ENCODE measurements around the gene AGMAT. TPM values are rescaled to one million over a fixed set of nuclear protein-coding genes. Genes with fewer than 3 reads are reported as not detected.
A peak's percentile ranks its signal among the peaks of the same experiment; 100 is the strongest.

The AGMAT gene
- total RNA-seq, 2 donors from 2014 or later: 0.96 to 1.9 TPM

GRCh38 chr1:15626269-15626950 is 41.6 kb upstream of the AGMAT start:
- intact Hi-C loops (cut with DNase I): no loop called here
- no peaks in the 10 kb centered on the region for H3K27me3 ChIP-seq (replicated peaks; ENCODE audit: insufficient read depth)
- WGBS: 56% methylated on average over 11 of the region's 11 CpGs
- peak overlapping the region; percentile 57 to 78 for H3K27ac ChIP-seq
- DNase-seq (ENCODE audit: low spot score): no peak
- H3K9me3 ChIP-seq: no peaks in the 10 kb centered on the region
- H3K36me3 ChIP-seq: peaks cover 0 to 3% of the 10 kb centered on the region in 2 donors
- H3K4me1 ChIP-seq (replicated peaks): peaks cover 19% of the 10 kb centered on the region
- TF ChIP-seq CTCF (IDR thresholded peaks at IDR 0.05) (no peak), POLR2AphosphoS5 (IDR thresholded peaks at IDR 0.05) (peak; percentile 44), POLR2A (IDR thresholded peaks at IDR 0.05) (no peak)
- H3K4me3 ChIP-seq: no peak overlapping the region

- DNase-seq (ENCODE audit: low spot score): no peak
- Histone ChIP-seq H3K4me3 (no peak overlapping the region), H3K4me1 (replicated peaks) (peaks cover 19% of the 10 kb centered on the region), H3K36me3 (peaks cover 0 to 3% of the 10 kb centered on the region in 2 donors), H3K9me3 (no peaks in the 10 kb centered on the region), H3K27ac (peak overlapping the region; percentile 57 to 78), H3K27me3 (replicated peaks; ENCODE audit: insufficient read depth) (no peaks in the 10 kb centered on the region)
- TF ChIP-seq CTCF (IDR thresholded peaks at IDR 0.05) (no peak), POLR2AphosphoS5 (IDR thresholded peaks at IDR 0.05) (no peak), POLR2A (IDR thresholded peaks at IDR 0.05) (no peak)
- intact Hi-C loops (cut with DNase I): no loop called here
- 55% methylated on average over 13 of the region's 13 CpGs for whole genome bisulfite sequencing
These were observed 40.4 kb upstream of the AGMAT start for GRCh38 chr1:15625056-15625917.

- DNase-seq (ENCODE audit: low spot score): no peak
- Histone ChIP-seq H3K9me3 (no peaks in the 10 kb centered on the region), H3K27me3 (replicated peaks; ENCODE audit: insufficient read depth) (no peaks in the 10 kb centered on the region), H3K4me3 (no peak overlapping the region), H3K36me3 (peaks cover 0 to 3% of the 10 kb centered on the region in 2 donors), H3K4me1 (replicated peaks) (peaks cover 21% of the 10 kb centered on the region), H3K27ac (peak overlapping the region; percentile 4 to 78)
- TF ChIP-seq POLR2A (IDR thresholded peaks at IDR 0.05): no peak
- TF ChIP-seq CTCF (IDR thresholded peaks at IDR 0.05): no peak
- TF ChIP-seq POLR2AphosphoS5 (IDR thresholded peaks at IDR 0.05): no peak
- WGBS: 87% methylated on average over 3 of the region's 3 CpGs
- intact Hi-C loops (cut with DNase I): no loop called here
These were observed 39.4 kb upstream of the AGMAT start for GRCh38 chr1:15624133-15624714.

- Histone ChIP-seq H3K4me1 (replicated peaks) (peaks cover 21% of the 10 kb centered on the region), H3K4me3 (no peak overlapping the region), H3K27ac (peak overlapping the region in 1 of 2 donors; percentile 40), H3K27me3 (replicated peaks; ENCODE audit: insufficient read depth) (no peaks in the 10 kb centered on the region), H3K36me3 (peaks cover 0 to 3% of the 10 kb centered on the region in 2 donors), H3K9me3 (no peaks in the 10 kb centered on the region)
- 87% methylated on average over 6 of the region's 6 CpGs for WGBS
- TF ChIP-seq POLR2A (IDR thresholded peaks at IDR 0.05) (no peak), POLR2AphosphoS5 (IDR thresholded peaks at IDR 0.05) (no peak), CTCF (IDR thresholded peaks at IDR 0.05) (no peak)
- DNase-seq (ENCODE audit: low spot score): no peak
- intact Hi-C loops (cut with DNase I): no loop called here
These were observed 38.6 kb upstream of the AGMAT start for GRCh38 chr1:15623435-15623834.

Data from prostate gland (tissue), 2 donors.